22Rv1 (cell line): ENCODE results near the gene COBL.

Experiments
- ZFX ChIP-seq: fragments of 450-650 bp; IDR thresholded peaks from 2 replicates; pipeline ENCODE4 v1.6.1; 2017; ENCODE audit warnings: antibody characterized with exemption, borderline replicate concordance
- TF ChIP-seq, protein P1 (sequence below): fragments of 450-650 bp; IDR thresholded peaks from 2 replicates; pipeline ENCODE4 v1.5.1; 2017; ENCODE audit warnings: mild to moderate bottlenecking

DNA sequence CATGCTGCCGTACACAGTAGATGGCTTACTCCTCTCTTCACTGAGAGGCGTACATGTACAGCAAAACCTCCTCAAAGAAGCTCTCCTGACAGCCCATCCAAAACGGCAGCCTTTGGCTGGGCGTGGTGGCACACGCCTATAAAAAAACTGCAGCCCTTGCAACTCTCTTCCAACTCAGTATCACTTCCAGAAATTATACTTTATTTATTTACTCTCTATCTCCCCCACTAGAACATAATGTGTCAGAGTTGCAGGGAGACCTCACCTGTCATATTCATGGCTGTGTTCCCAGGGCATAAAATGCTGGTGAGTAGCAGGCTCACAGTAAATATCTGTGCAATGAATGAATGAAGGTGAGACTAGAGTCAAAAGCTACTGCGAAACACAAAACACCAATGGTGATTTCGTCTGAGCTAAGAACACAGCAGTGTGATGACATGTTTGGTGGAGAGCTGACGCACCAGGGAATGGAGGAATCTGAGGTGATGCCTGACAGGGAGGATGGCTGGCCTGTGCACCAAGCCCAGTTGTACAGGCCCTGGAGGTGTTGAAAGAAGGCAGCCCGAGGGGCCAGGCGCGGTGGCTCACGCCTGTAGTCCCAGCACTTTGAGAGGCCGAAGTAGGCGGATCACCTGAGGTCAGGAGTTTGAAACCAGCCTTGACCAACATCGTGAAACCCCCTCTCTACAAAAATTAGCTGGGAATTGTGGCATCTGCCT lies 55.3 kb downstream of the COBL start:
- TF ChIP-seq, protein P1, sequence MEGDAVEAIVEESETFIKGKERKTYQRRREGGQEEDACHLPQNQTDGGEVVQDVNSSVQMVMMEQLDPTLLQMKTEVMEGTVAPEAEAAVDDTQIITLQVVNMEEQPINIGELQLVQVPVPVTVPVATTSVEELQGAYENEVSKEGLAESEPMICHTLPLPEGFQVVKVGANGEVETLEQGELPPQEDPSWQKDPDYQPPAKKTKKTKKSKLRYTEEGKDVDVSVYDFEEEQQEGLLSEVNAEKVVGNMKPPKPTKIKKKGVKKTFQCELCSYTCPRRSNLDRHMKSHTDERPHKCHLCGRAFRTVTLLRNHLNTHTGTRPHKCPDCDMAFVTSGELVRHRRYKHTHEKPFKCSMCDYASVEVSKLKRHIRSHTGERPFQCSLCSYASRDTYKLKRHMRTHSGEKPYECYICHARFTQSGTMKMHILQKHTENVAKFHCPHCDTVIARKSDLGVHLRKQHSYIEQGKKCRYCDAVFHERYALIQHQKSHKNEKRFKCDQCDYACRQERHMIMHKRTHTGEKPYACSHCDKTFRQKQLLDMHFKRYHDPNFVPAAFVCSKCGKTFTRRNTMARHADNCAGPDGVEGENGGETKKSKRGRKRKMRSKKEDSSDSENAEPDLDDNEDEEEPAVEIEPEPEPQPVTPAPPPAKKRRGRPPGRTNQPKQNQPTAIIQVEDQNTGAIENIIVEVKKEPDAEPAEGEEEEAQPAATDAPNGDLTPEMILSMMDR, result no peak
- no peak for TF ChIP-seq ZFX
